K562 (cell line): Measurements from ENCODE around the gene KCNQ5. TPM values are rescaled to one million over a fixed set of nuclear protein-coding genes. Genes with fewer than 3 reads are reported as not detected.

Source experiments
- ATAC-seq: fragments of 200-7000 bp; cut with Tn5 transposase; 3 replicates; pipeline ENCODE4 v1.9.1; 2020; ENCODE audit warnings: moderate library complexity
- BruUV-seq: library from RNA; stranded (reverse); fragments of 400-500 nt; replicated peaks from 2 replicates; lab custom pipeline; 2021; lab: Mats Ljungman, UMichigan
- CTCF ChIA-PET: fragments of 300-600 bp; formaldehyde crosslinking; extraction: SDS; loops from one replicate; lab custom pipeline; 2021; ENCODE audit warnings: low intra/inter-chr PET ratio; lab: Yijun Ruan, JAX
- POLR2A ChIA-PET: fragments of 300-600, 350-650 bp; sonication (Branson Sonifier 250); formaldehyde crosslinking; extraction: SDS; loops from one replicate; lab custom pipeline; 2021; ENCODE audit warnings: antibody characterized with exemption, inconsistent platforms; lab: Yijun Ruan, JAX
- DNase-seq, 4 experiments: peaks; one replicate each; pipeline versions ENCODE4 v3.0.0 to v3.0.0-alpha.2; 2011 to 2018; ENCODE audit warnings: low spot score in 3 of 4, mixed read lengths in 3 of 4; ENCODE audit errors: extremely low read depth in 1 of 4
- FAIRE-seq: peaks from 2 replicates; lab custom pipeline; 2011; peaks lifted over from hg19 to GRCh38; lab: Jason Lieb, UNC
- H2AFZ ChIP-seq: 2 replicates; pipeline ENCODE4 v1.6.0; 2011; ENCODE audit warnings: low read depth, low read length, control low read depth, inconsistent platforms
- H3K27ac ChIP-seq: fragments of 200-600 bp; 3 replicates; pipeline ENCODE4 v1.8.0; 2011; ENCODE audit warnings: low read depth, mild to moderate bottlenecking, control low read depth, inconsistent platforms, low read length, moderate library complexity, mixed read lengths; ENCODE audit errors: extremely low read depth
- H3K27me3 ChIP-seq, 2 experiments: fragments of 300-600 bp in 1 of 2; 2 replicates in 1 of 2; 3 replicates in 1 of 2; pipeline versions ENCODE4 v1.6.0 to v1.8.0; 2011; ENCODE audit warnings: inconsistent platforms in 2 of 2, low read length in 2 of 2, mild to moderate bottlenecking in 1 of 2, mixed read lengths in 1 of 2, moderate library complexity in 1 of 2; ENCODE audit not compliant: control insufficient read depth in 2 of 2, insufficient read depth in 2 of 2
- H3K36me3 ChIP-seq: fragments of 300-600 bp; 3 replicates; pipeline ENCODE4 v1.8.0; 2011; ENCODE audit warnings: mild to moderate bottlenecking, low read length, inconsistent platforms; ENCODE audit not compliant: control insufficient read depth, insufficient read depth
- H3K4me1 ChIP-seq, 2 experiments: fragments of 200-600 bp in 1 of 2; replicated peaks in 1 of 2; 2 replicates in 1 of 2; 3 replicates in 1 of 2; pipeline versions ENCODE4 v1.5.1 to v1.8.0; 2011; ENCODE audit warnings: inconsistent platforms in 2 of 2, low read length in 2 of 2, mild to moderate bottlenecking in 1 of 2, mixed read lengths in 1 of 2, moderate library complexity in 1 of 2; ENCODE audit not compliant: control insufficient read depth in 2 of 2, insufficient read depth in 2 of 2
- H3K4me2 ChIP-seq: 2 replicates; pipeline ENCODE4 v1.6.1; 2011; ENCODE audit warnings: low read length, control low read depth, inconsistent platforms, mixed read lengths; ENCODE audit not compliant: insufficient read depth
- H3K4me3 ChIP-seq: fragments of 200-600 bp; sonication (generic), shearing (Covaris generic); 2 replicates; pipeline ENCODE4 v1.5.1; 2016; ENCODE audit warnings: control low read depth, inconsistent platforms
- H3K79me2 ChIP-seq: fragments of 200-600 bp; 3 replicates; pipeline ENCODE4 v1.8.0; 2011; ENCODE audit warnings: low read length, inconsistent platforms; ENCODE audit not compliant: control insufficient read depth, insufficient read depth
- H3K9ac ChIP-seq, 2 experiments: 2 replicates each; pipeline versions ENCODE4 v1.6.0 to v1.6.1; 2011; ENCODE audit warnings: low read depth in 2 of 2, low read length in 2 of 2, control low read depth in 1 of 2, inconsistent platforms in 1 of 2, mild to moderate bottlenecking in 1 of 2, mixed read lengths in 1 of 2; ENCODE audit not compliant: insufficient read depth in 1 of 2
- H3K9me1 ChIP-seq: one replicate; pipeline ENCODE4 v1.6.0; 2011; ENCODE audit warnings: inconsistent platforms, mild to moderate bottlenecking, low read length, moderate library complexity; ENCODE audit not compliant: control insufficient read depth, insufficient read depth
- H3K9me3 ChIP-seq: replicated peaks from 2 replicates; pipeline ENCODE4 v1.5.1; 2011; ENCODE audit warnings: low read depth, low read length, inconsistent platforms; ENCODE audit not compliant: control insufficient read depth, insufficient read depth
- H4K20me1 ChIP-seq: replicated peaks from 2 replicates; pipeline ENCODE4 v1.6.1; 2011; ENCODE audit warnings: low read length, inconsistent platforms, mixed read lengths; ENCODE audit not compliant: control insufficient read depth, insufficient read depth
- MBD1 ChIP-seq: fragments of 250-450 bp; sonication (Bioruptor Pico); IDR thresholded peaks from 2 replicates; pipeline ENCODE4 v1.8.0; 2022; ENCODE audit warnings: inconsistent platforms
- SMAD2 ChIP-seq: fragments of 150-350 bp; IDR thresholded peaks from 2 replicates; pipeline ENCODE4 v1.6.1; 2014; ENCODE audit warnings: low read depth, mild to moderate bottlenecking, low read length
- SMARCA5 ChIP-seq: fragments of 450-650 bp; IDR thresholded peaks from 2 replicates; pipeline ENCODE4 v1.6.1; 2016
- SUPT5H ChIP-seq: fragments of 450-650 bp; IDR thresholded peaks from 2 replicates; pipeline ENCODE4 v1.6.1; 2016
- USF2 ChIP-seq: sonication (generic); formaldehyde crosslinking; IDR thresholded peaks from 2 replicates; pipeline ENCODE4 v1.5.0; 2020; ENCODE audit warnings: missing genetic modification reagents
- ZFP36 ChIP-seq: fragments of 150-350 bp; IDR thresholded peaks from 2 replicates; pipeline ENCODE4 v1.6.1; 2018; ENCODE audit warnings: low read length, low read depth; ENCODE audit not compliant: partially characterized antibody
- ZNF165 ChIP-seq: fragments of 250-450 bp; sonication (Bioruptor Pico); IDR thresholded peaks from 2 replicates; pipeline ENCODE4 v1.4.0; 2020; ENCODE audit warnings: borderline replicate concordance
- WGBS: fragments of 100-300 bp; shearing (Covaris generic); methylation state at CpG from one replicate; pipeline ENCODE4 v1.1.6; 2016; ENCODE audit warnings: low coverage, mixed read lengths; ENCODE audit not compliant: insufficient coverage; ENCODE audit errors: missing lambda C conversion rate; 5-methylcytosine and 5-hydroxymethylcytosine counted together
- in situ Hi-C: fragments of 300-500 bp; cut with MboI; formaldehyde crosslinking; loops from 4 replicates; pipeline ENCODE4 v1.15.0; 2018; ENCODE audit warnings: inconsistent platforms, mixed read lengths
- intact Hi-C: fragments of 100-400 bp; cut with micrococcal nuclease; formaldehyde crosslinking; loops from 2 replicates; pipeline ENCODE4 v1.14.2; 2022
- polyA plus RNA-seq, 8 experiments: library from polyadenylated mRNA; depleted of rRNA in 4 of 8; stranded (reverse) in 5 of 8; unstranded in 3 of 8; fragments of >200 nt; fragmentation: Nextera tagmentation in 2 of 8; fragmentation: Illumina TruSeq in 1 of 8; extraction: Ambion mirVana in 2 of 8; extraction: Trizol in 1 of 8; gene quantifications; 2 replicates each; pipeline versions ENCODE4 v1.2.1 to v1.2.3, GENCODE V29; 2011 to 2014; ENCODE audit warnings: inconsistent platforms in 1 of 8, missing spikeins in 1 of 8
- total RNA-seq, 7 experiments: library from RNA; depleted of rRNA in 6 of 7; stranded (reverse); fragments of >200 nt in 6 of 7; fragmentation: Illumina TruSeq in 2 of 7; extraction: Trizol in 2 of 7; gene quantifications; 2 replicates each; pipeline versions ENCODE4 v1.2.1 to v1.2.3, GENCODE V29; 2011 to 2021; ENCODE audit warnings: low replicate concordance in 1 of 7
- TF ChIP-seq, protein P1 (sequence below), 2 experiments: fragments of 200-800 bp in 1 of 2; sonication (Bioruptor generic) in 1 of 2; sonication (generic) in 1 of 2; formaldehyde crosslinking in 1 of 2; IDR thresholded peaks in 1 of 2; conservative IDR thresholded peaks in 1 of 2; 2 replicates each; pipeline versions ENCODE4 v1.5.0 to v1.6.1; 2016 to 2020; ENCODE audit warnings: missing compliant biosample characterization in 1 of 2, missing genetic modification characterization in 1 of 2, missing genetic modification reagents in 1 of 2

KCNQ5 gene
- total and polyA plus RNA-seq, 9 of the 15 experiments (the other 6 are each of a cell fraction or from before 2014, with no cell fraction given): 0.31 to 5.9 (median 2.6) TPM

DNA sequence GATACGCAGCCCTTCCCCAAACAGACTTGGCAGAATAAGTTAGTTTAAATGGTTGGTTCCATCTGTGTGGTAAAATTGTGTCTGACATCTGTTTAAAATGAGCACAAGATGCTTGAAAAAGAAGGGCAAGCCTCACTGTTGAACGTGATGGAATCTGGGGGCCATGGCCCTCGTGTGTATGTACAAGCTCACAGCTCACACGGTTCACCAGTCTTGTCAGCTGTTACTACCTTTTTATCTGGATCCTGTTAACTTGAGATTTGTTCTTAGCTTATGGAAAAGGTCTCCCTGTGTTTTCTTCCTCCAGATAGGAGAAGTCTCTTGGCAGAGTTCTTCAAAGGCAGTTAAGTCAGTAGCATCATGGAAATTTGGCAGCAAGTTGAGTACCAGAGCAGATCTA lies 332.9 kb downstream of the KCNQ5 start:
- peaks cover 0 to 6% of the 10 kb centered on the region in 2 experiments; a peak in 2 of 5 replicates for H3K4me1 ChIP-seq
- intact Hi-C loops: no loop called here
- FAIRE-seq: no peak
- no peak overlapping the region for H3K9ac ChIP-seq
- H3K79me2 ChIP-seq: no peaks in the 10 kb centered on the region
- peak in 1 of 4 experiments; percentile 8 for DNase-seq
- TF ChIP-seq SMAD2: no peak
- TF ChIP-seq, protein P1, sequence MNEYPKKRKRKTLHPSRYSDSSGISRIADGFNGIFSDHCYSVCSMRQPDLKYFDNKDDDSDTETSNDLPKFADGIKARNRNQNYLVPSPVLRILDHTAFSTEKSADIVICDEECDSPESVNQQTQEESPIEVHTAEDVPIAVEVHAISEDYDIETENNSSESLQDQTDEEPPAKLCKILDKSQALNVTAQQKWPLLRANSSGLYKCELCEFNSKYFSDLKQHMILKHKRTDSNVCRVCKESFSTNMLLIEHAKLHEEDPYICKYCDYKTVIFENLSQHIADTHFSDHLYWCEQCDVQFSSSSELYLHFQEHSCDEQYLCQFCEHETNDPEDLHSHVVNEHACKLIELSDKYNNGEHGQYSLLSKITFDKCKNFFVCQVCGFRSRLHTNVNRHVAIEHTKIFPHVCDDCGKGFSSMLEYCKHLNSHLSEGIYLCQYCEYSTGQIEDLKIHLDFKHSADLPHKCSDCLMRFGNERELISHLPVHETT (CRISPR knock-in tag; conservative IDR thresholded peaks at IDR 0.05 in 1 of 2, IDR thresholded peaks at IDR 0.05 in 1 of 2): no peak
- TF ChIP-seq SUPT5H: no peak
- TF ChIP-seq MBD1 (CRISPR knock-in tag): no peak
- TF ChIP-seq SMARCA5: no peak
- no peak for TF ChIP-seq ZFP36
- TF ChIP-seq ZNF165 (CRISPR knock-in tag): no peak
- TF ChIP-seq USF2 (CRISPR knock-in tag): no peak
- H3K27ac ChIP-seq: no peak overlapping the region
- H4K20me1 ChIP-seq: no peaks in the 10 kb centered on the region
- ATAC-seq: no peak
- no peaks in the 10 kb centered on the region for H3K36me3 ChIP-seq
- no TSS peak for BruUV-seq
- no peaks in the 10 kb centered on the region for H3K9me3 ChIP-seq
- no peak overlapping the region for H3K4me3 ChIP-seq
- H2AFZ ChIP-seq: no peak overlapping the region
- in situ Hi-C loops: no loop called here
- no peak overlapping the region for H3K4me2 ChIP-seq
- H3K9me1 ChIP-seq: no peaks in the 10 kb centered on the region
- POLR2A ChIA-PET: no interaction called here
- CTCF ChIA-PET: no interaction called here
- 8% methylated on average over 4 of the region's 4 CpGs for WGBS
- H3K27me3 ChIP-seq: no peaks in the 10 kb centered on the region
